ENCODE results near the gene AGO4.
A peak's percentile ranks its signal among the peaks of the same experiment; 100 is the strongest.
"Not testable (repeated sequence)": the region's sequence is repeated elsewhere in the genome, so short reads cannot be mapped to it uniquely, and the experiment has no call there.

AGO4 gene

DNA sequence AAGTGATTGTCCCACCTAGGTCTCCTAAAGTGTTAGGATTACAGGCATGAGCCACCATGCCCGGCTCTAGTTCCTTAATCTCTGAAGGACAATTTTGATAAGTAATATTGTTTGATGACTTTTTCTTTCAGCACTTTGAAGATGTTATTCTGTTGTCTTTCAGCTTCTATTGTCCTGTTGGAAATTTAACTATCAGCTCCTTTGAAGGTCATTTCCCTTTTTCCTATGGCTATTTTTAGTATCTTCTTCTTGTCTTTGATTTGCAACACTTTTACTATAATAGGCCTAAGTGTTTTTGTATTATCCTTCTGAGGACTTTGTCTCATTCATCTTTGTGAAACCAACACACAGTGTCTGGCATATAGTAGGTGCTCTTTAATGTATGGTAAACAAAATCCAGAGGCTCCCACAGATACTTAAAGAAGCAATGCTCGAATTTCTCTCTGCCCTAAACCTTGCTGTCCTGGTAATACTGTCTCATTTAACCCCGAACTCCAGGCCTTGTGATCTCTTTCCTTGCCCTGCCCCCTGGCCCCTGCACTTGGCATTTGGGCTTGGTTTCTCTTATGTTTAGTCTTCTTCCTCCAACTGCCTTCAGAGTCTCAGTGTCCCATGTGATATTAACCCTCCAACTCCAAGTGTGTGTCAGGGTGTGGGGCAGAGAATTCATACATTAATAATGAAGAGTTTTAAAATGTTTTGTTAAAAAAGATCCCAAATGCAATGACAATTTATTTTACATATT lies 56.2 kb downstream of the AGO4 start:
- DNase-seq (ENCODE audit: low read depth): no peak

DNA sequence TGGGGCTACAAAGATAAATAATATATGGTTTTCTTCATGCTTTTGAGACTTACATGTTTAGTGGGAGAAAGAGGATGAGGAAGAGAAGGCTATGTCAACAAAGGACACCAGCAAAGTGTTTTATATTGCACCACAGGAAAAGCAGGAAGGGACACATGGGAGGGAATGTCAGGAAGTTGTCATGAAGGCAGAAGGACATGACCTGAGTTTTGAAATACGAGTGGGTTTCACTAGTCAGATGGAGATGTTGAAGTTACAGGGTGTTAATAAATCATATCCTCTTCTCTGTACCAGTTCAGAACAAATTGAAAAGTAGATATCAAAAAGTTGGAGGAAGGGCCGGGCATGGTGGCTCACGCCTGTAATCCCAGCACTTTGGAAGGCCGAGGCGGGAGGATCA lies 57.0 kb downstream of the AGO4 start:
- DNase-seq (ENCODE audit: low read depth): no peak

DNA sequence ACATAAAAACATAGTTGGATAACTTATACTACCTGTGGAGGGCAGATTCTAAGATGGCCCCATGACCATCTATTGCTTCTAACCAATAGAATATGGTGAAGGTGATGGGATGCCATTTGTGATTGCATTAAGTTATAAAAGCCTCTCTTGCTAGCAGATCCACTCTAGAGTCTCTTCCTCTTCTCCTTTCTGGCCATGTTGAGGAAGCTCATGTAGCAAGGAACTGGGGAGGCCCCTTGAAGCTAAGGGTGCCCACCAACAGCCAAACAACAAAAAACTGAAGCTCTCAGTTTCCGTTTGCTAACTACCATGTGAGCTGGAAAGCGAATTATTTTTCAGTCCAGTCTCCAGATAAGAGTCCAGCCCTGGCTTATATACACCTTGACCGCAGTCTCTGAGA lies 59.2 kb downstream of the AGO4 start:
- DNase-seq (ENCODE audit: low read depth): no peak

DNA sequence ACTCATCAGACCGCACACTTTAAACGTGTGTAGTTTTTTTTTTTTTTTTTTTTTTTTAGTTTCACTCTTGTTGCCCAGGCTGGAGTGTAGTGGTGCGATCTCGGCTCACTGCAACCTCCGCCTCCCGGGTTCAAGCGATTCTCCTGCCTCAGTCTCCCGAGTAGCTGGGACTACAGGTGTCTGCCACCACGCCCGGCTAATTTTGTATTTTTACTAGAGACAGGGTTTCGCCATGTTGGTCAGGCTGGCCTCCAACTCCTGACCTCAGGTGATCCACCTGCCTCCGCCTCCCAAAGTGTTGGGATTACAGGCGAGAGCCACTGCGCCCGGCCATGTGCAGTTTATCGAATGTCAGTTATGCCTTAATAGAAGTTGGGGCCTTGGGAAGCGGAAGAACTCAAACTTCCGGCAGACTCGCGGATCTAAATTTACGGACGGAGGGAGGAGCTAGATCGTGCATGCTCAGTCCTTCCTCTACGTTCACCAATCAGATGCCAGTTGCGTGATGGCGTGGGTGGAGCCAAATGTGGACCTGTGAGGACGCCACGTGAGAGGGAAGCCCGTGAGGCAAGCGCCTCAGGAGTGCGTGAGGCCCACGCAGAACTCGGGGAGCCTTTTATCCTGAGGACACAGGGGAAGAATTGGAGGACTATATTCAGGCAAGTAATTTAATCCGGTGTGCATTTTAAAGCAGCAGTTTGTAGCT lies 61.6 kb downstream of the AGO4 start:
- DNase-seq (ENCODE audit: low read depth): not testable (repeated sequence)

DNA sequence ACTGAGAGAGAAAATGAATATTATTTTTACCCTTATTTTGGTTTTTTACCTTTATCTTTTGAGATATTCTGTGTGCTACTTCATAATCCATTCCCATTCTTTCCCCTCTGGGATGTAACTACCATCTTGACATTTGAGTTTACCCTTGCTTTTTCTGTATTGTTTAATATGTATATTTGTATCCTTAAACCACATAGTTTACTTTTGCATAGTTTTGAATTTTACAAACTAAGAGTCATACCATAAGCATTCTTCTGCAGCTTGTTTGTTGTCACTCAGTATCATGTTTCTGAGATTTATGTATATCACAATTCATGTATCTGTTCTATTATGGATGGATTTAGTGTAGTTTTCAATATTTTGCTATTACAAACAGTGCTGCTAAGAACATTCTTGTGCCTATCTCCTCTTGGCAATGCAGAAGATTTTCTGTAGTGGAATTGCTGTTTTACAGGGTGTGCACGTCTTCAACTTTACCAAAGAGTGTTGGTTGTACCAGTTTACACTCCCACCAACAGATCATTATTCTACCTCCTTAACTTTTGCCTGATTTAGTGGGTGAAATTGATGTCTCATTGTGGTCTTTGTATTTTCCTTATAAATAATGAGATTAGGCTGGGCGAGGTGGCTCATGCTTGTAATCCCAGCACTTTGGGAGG lies 63.0 kb downstream of the AGO4 start:
- DNase-seq (ENCODE audit: low read depth): no peak

DNA sequence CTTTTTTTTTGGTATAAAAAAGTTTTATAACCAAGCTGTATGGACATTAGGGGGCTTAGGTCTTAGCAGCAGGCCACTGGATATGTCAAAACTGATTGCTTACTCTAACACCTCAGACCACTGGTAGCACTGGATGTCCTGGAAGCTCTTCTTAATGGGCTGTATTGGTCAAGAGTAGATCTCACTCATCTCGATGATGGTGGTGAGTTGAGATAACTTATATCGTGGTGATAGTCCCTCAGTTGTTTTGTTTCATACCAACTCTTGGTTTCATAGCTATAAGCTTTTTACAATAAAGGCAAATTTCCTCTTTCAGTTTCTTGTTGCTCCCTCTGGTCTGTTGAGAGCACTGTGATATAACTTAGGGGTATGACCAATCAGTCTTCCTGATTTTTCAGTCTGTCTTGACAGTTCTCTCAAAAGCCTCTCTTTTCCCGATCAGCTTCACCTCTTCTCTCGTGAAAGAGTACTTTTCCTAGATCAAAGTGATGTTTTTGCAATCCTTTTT lies 65.5 kb downstream of the AGO4 start:
- no peak for DNase-seq (ENCODE audit: low read depth)

DNA sequence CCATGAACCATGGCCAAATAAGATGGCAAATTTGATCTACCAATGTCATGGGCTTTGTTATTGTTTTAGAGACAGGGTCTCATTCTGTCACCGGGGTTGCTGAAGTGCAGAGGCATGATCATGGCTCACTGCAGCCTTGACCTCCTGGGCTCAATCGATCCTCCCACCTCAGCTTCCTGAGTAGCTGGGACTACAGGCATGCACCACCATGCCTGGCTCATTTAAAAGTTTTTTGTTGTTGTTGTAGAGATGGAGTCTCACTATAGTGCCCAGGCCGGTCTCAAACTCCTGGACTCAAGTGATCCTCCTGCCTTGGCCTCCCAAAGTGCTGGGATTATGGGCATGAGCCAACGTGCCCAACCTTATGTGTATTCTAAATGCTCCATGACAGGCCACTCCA lies 66.3 kb downstream of the AGO4 start:
- not testable (repeated sequence) for DNase-seq (ENCODE audit: low read depth)

DNA sequence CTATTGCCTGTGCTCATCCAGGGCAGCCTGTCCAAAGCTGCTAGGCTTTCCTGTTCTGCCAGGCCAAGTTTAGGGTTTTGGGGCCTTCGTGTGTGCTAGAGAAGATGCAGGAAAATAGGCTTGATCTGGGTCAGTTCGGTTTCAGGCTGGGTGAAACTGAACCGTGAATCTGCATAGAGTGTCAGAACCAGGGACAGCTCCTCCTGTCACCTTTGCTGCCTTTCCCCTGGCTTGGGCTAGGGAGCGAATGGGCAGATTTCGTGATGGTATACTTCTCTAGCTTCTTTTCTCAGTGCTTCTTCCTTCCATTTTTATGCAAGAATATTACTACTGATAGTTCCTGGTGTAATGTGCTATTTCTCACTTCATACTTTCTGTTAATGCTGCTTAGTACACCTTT lies 69.2 kb downstream of the AGO4 start:
- peak; percentile 38 for DNase-seq (ENCODE audit: low read depth)

DNA sequence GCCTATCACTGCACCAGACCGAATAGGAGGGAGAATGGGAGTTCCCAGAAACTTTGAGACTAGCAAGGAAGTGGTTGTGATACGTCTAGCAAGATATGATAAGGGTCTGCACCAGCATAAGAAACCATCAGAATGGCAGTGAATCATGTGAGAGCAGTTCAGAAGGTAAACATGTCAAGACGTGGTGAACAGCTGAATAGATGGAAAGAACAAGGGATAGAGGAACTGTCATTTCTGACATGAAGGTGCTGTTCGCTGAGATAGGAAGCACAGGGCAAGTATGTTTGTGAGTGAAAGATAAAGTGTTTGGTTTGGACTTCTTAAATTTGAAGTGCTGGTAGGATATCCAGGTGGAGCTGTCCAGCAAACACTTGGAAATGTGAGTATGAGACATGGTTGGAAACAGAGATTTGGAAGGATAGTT lies 74.0 kb downstream of the AGO4 start:
- DNase-seq (ENCODE audit: low read depth): no peak

DNA sequence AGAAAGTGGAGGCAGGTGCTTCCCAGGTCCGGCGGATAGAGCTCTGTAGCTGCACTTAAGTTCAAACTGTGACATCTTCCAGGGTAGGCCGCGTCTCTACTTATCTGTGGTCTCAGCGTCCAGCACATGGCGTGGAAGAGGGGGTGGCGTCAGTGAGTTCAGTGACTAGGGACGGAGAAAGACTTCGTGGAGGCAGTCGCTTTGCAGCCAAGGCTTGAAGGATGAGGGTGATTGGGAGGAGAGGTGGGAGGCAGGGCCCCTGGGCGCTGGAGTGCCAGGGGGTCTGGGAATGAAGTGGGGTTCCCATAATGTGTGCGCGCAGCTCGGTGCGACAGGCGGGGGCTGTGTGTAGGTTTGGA lies 74.7 kb downstream of the AGO4 start:
- no peak for DNase-seq (ENCODE audit: low read depth)

DNA sequence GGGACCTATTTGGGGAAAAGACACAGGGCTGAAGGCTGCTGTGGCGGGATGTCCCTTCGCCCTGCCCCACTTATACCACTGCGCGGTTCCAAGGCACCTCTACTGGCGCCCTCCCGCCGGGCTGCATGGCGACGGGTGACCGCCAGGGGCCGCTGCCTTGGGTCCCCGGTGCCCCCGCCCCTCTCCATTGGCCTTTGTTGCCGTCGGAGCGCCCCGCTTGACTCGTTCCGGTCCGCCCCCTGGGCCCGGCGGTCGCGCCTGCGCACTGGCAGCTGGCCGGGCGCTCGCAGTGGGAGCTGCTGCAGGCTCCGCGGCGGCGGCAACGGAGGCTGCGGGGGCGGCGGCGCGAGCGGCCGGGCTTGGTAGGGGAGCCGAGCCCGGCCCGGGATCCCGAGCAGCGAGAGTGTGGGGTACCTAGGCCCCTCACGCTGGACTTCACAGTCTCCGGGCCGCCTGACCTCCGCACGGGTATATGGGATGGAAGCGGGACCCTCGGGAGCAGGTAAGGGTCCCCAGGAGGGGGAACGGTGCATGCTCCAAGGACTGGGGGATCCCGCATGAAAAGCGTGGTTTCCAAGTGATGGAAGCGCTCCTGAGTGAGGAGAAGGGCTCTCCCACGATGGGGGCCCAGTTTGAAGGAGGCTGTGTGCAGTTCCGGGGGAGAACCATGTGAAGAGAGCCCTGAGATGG lies 75.3 kb downstream of the AGO4 start, which contains the start of gene AGO1:
AGO1 (plus strand) TSS at position 265 of the 690 bp plus-strand sequence; CDS start at position 478, 213 bp downstream.
- DNase-seq (ENCODE audit: low read depth): peak; percentile 94

DNA sequence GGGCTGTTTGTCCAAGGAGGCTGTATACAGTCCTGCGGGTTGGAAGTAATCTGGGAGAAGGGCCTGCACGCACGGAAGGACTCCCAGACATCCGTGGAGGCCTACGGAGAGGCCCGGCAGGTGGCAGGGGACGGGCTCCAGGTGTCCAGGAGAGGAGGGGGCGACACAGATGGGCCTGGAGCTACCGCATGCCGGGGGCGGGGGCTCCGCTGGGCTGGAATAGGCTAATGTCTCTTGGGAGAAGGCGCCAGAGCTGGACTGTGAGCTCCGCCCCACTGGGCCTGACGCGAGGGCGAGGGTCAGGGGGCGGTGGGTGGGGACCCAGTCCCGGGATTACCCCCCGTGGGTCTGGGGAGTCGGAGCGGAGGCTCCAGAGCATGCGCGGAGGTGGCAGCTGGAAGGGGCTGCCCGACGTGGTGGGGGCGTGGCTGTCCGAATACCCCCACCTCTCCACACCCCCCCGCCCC lies 75.9 kb downstream of the AGO4 start:
- peak; percentile 35 for DNase-seq (ENCODE audit: low read depth)

DNA sequence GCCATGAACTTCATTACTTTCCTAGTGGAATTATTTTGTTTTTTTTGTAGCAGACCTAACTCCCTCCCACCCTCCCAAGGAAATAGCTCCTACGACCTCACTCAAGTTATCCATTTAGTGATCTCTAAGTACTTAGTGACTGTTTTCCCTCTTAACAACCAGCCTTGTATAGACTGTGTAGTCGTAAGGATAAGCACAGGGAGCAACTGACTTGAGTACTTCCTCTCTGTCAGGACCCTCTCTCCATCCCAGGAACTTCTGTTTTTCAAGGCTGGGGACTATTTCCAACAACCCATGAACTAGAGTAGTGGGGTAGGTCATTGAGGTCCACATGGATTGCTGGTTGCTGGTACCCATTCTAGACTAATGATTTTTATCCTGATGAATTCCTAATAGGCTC lies 77.1 kb downstream of the AGO4 start:
- DNase-seq (ENCODE audit: low read depth): no peak

DNA sequence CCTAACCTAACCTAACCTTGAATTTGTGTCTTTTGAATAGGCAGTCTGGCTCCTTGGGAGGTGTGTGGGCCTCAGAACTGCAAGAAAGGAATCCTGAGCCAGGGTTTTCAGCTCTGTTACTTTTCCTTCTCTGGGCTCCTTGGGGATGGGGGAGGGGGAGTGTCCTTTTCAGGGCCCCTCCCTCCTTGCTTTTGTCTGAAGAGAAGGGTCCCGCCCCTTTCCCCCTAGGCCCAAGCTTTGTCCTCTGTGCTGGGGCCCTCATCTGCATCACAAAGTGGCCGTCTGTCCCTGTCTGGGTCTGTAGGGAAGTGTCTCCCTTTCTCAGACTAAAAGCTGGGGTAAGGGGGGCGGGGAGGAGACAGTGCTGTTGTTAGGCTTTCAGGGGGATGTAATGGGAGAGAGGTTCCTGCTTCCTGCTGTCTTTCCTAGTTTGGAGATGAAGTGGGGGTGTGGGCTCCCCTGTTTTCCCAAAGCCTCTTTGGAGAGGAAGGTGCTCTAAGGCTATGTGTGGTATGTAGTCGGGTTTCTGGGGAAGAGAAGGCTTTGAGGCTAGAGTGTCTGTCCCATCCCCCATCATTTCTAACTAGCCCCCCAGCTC lies 78.2 kb downstream of the AGO4 start:
- DNase-seq (ENCODE audit: low read depth): no peak

DNA sequence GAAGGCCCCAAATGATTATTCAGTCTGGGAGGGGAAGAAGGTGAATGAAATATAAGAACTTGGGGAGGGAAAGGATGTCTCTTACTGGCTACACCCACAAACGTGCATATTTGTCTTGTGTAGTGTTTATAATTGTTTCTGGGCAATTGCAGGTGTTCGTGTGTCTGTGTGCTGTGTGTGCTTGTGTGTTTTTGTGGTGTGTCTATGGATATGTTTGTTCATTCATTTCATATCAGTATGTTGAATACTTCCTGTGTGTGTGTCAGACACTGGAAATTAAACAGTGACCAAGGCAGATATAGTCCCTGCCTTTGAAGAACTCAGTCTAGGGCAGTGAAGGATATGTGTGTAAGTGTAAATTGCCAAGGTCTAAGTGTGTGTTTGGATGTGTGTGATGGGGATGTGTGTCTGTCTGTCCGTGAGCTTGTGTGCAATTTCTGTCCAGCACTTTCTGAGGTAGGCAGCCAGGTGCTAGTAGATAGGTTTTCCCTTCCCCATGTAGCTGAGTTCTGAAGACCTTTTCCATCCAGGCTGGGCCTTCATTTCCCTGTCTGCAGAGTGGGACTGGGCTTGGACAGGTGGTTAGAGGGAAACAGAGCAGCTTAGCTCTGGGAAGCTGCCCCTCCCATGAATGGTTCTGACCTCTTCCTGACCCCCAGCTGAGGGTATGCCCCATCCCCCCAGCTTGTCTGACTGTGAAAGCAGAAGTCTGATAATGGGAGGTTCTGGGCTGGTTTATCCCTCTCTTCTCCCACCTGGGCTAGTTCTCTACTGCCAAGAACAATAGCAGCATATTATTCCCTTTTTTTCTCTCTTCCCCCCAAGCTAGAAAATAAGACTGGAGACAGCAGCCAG lies 79.0 kb downstream of the AGO4 start:
- DNase-seq (ENCODE audit: low read depth): no peak

DNA sequence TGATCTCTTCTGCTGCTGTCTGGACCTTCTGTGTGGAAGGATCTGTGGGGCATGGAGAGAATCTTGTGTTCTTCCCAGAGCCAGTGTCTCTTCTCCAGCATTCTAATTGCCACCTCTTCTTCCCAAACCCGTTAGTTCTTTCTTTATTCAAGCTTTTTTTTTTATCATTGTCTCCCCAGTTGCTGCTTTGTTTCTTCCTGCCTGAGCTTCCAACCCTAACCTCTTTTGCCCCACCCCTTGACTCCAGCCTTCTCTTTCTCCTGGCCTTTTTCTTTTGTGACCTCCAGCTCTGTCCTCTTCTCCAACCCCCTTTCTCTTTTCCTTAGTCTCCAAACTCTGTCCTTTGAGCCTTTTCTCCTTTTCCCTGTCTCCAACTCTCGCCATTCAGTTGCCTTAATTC lies 79.7 kb downstream of the AGO4 start:
- no peak for DNase-seq (ENCODE audit: low read depth)

DNA sequence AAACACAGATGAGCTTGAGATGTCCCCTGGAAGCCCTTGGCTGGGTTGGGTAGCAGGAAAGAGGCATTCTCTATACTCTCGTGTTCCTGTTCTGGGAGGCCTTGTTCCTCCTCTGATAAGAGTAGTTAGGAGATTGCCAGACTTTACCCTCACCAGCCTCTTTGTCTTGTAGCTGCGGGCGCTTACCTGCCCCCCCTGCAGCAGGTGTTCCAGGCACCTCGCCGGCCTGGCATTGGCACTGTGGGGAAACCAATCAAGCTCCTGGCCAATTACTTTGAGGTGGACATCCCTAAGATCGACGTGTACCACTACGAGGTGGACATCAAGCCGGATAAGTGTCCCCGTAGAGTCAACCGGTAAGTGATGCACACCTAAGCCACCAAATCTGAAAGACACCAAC lies 80.4 kb downstream of the AGO4 start:
- no peak for DNase-seq (ENCODE audit: low read depth)

DNA sequence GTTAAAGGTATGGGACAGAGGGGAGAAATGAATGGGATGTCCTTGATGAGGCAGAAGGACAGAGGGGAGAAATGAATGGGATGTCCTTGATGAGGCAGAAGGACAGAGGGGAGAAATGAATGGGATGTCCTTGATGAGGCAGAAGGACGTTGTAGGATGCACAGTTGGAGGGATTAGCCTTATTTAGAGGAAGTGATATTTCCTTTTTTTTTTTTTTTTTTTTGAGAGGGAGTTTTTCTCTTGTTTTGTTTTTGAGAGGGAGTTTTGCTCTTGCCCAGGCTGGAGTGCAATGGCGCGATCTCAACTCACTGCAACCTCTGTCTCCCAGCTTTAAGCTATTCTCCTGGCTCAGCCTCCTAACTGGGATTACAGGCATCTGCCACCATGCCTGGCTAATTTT lies 81.2 kb downstream of the AGO4 start:
- DNase-seq (ENCODE audit: low read depth): not testable (repeated sequence)

DNA sequence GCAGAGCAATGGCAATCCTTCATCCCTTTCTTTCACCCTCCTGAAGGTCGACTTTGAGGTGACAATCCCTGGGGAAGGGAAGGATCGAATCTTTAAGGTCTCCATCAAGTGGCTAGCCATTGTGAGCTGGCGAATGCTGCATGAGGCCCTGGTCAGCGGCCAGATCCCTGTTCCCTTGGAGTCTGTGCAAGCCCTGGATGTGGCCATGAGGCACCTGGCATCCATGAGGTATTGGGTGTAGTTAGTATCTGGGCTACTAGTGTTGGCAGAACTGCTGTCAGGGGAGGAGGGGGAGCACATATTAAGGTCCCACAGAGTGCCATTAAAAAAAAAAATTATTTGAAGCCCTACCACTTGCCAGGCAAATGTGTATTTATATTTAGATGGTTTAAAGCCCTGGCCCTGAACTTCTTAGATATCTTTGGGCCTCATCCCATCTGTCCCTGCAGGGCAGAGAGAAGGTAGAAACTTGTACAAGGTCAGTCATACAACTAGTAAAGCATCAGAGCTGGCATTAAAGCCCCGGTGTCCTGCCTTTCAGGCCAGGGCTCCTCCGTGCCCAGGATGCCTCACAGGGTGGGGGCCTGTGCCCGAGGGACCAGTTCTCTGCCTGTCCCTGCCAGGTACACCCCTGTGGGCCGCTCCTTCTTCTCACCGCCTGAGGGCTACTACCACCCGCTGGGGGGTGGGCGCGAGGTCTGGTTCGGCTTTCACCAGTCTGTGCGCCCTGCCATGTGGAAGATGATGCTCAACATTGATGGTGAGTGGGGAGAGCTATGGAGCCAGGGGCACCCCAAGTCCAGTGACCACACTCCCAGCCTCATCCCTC lies 85.4 kb downstream of the AGO4 start:
- DNase-seq (ENCODE audit: low read depth): no peak

DNA sequence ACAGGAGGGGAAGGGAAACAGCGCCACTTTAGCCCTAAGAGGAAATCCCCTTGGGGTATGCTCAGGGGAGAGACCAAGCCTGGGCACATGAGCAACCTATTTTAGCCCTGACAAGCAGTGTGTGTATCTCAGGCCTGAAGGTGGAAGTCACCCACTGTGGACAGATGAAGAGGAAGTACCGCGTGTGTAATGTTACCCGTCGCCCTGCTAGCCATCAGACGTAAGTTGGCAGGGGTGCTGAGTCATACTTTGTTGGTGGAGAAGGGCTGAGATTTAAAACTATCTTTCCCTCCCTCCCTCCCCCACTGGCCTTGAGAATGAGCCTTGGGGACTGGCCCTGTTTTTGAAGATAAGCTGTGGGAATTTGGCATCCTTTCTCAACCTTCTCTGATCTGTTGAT lies 86.4 kb downstream of the AGO4 start:
- DNase-seq (ENCODE audit: low read depth): peak; percentile 45
